RWPE2 (cell line): ENCODE data around the gene KLF16.

Experiments
- ATAC-seq: fragments of 200-7000 bp; cut with Tn5 transposase; 3 replicates; pipeline ENCODE4 v1.9.1; 2021; ENCODE audit warnings: low read depth
- DNase-seq: peaks from one replicate; pipeline ENCODE4 v3.0.0-alpha.2; 2020; ENCODE audit warnings: low spot score
- H3K27ac ChIP-seq: fragments of 450-650 bp; 2 replicates; pipeline ENCODE4 v1.5.1; 2017; ENCODE audit warnings: mild to moderate bottlenecking; ENCODE audit not compliant: poor library complexity, severe bottlenecking
- H3K27me3 ChIP-seq: fragments of 250-450 bp; sonication (Bioruptor Pico); 2 replicates; pipeline ENCODE4 v1.5.1; 2021; ENCODE audit warnings: mild to moderate bottlenecking, moderate library complexity; ENCODE audit not compliant: insufficient read depth, poor library complexity, severe bottlenecking
- H3K36me3 ChIP-seq: fragments of 250-450 bp; sonication (Bioruptor Pico); 2 replicates; pipeline ENCODE4 v1.5.1; 2020; ENCODE audit warnings: low read depth, mild to moderate bottlenecking, moderate library complexity
- H3K4me1 ChIP-seq: fragments of 250-450 bp; sonication (Bioruptor Pico); 2 replicates; pipeline ENCODE4 v1.5.1; 2021; ENCODE audit warnings: mild to moderate bottlenecking, moderate library complexity; ENCODE audit not compliant: insufficient read depth, poor library complexity, severe bottlenecking
- H3K4me3 ChIP-seq: fragments of 250-450 bp; sonication (Bioruptor Pico); 2 replicates; pipeline ENCODE4 v1.5.1; 2021; ENCODE audit warnings: mild to moderate bottlenecking, moderate library complexity; ENCODE audit not compliant: severe bottlenecking
- H3K9me3 ChIP-seq: fragments of 250-450 bp; sonication (Bioruptor Pico); 2 replicates; pipeline ENCODE4 v1.5.1; 2021; ENCODE audit warnings: mild to moderate bottlenecking, moderate library complexity; ENCODE audit not compliant: severe bottlenecking
- TF ChIP-seq, protein P1 (sequence below): fragments of 450-650 bp; IDR thresholded peaks from one replicate; pipeline ENCODE4 v1.5.1; 2017; ENCODE audit warnings: mild to moderate bottlenecking, moderate library complexity; ENCODE audit not compliant: poor library complexity, severe bottlenecking

KLF16 gene

DNA sequence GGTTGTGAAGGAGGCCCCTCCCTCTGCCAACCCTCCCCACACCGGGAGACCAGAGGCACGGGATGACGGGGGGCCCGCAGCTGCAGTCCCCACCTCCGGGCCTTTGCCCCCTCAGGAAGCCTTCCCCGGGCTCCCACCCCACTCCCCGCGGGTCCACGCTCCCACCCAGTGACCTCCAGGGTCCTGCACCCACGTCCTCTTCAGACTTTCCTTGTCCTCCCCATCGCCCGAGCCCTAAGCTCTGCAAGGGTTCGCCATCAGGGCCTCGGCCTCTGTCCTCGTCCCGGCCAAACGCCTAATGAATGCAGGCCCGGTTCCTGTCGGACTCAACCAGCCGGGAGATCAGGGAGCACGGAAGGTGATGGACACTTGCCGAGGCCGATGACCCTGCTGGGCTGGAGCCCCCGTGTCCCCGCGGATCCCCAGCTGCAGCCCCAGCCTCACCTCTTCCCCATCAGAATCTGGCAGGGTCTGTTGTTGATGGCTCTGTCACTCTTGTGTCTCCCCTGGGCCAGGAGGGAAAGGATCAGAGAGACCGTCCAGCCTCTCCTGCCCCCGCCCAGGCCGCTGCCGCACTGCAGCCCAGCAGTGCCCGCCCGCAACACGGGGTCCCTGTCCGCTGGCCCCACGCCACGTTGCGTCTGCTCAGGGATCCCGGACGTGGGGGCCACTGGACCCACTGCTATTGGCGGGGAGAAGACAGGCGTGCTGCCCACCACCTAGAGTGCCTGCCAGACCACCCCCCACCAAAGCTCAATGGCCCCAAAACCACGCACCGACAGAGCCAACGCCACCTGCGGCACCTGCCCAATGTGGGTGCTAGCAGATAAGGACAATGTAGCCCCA, 57.0 kb downstream of the KLF16 start:
- Histone ChIP-seq H3K27me3 (no peaks in the 10 kb centered on the region), H3K36me3 (no peaks in the 10 kb centered on the region), H3K4me1 (peaks cover under 1% of the 10 kb centered on the region), H3K27ac (no peak overlapping the region), H3K9me3 (no peaks in the 10 kb centered on the region), H3K4me3 (no peak overlapping the region)
- DNase-seq (no peak), ATAC-seq (no peak)
- TF ChIP-seq, protein P1, sequence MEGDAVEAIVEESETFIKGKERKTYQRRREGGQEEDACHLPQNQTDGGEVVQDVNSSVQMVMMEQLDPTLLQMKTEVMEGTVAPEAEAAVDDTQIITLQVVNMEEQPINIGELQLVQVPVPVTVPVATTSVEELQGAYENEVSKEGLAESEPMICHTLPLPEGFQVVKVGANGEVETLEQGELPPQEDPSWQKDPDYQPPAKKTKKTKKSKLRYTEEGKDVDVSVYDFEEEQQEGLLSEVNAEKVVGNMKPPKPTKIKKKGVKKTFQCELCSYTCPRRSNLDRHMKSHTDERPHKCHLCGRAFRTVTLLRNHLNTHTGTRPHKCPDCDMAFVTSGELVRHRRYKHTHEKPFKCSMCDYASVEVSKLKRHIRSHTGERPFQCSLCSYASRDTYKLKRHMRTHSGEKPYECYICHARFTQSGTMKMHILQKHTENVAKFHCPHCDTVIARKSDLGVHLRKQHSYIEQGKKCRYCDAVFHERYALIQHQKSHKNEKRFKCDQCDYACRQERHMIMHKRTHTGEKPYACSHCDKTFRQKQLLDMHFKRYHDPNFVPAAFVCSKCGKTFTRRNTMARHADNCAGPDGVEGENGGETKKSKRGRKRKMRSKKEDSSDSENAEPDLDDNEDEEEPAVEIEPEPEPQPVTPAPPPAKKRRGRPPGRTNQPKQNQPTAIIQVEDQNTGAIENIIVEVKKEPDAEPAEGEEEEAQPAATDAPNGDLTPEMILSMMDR = no peak

DNA sequence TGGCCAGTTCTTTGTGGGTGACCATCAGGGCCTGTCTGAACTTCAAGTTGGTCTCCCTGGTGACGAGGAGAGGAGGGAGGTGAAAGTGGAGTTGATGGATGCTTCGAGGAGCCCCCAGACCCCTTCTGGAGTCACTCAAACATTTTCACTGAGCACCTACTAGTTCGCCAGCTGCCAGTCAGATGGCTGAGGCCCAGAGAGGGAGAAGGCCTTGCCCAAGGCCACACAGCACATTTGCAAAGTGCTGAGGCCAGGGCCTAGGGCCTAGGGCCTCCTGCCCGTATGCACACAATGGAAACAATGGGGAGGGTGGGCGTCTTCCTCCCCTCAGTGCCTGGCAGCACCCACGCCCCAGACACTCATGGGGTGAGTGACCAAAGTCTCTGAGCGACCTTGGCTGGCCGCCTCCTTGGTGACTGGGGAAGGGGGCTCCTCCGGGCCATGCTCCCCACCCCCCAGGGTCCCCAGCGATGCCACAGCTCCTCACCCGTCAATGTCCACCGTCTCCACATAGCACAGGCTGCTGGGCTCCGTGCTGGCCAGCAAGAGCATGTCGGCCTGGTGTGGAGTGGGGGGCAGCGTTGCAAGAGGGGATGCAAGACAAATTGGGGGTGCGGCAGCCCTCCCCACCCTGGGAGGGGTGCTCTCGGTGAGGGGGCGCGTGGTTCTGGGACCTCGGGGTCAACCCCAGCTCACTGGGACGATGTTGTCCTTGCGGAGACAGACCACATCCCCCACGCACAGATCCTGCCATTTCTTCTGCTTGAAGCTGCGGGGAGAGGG, 57.8 kb downstream of the KLF16 start:
- ATAC-seq (no peak), DNase-seq (no peak)
- H3K27me3 ChIP-seq = no peaks in the 10 kb centered on the region
- H3K4me3 ChIP-seq = no peak overlapping the region
- H3K9me3 ChIP-seq = no peaks in the 10 kb centered on the region
- H3K4me1 ChIP-seq = no peaks in the 10 kb centered on the region
- H3K36me3 ChIP-seq = no peaks in the 10 kb centered on the region
- TF ChIP-seq, protein P1 = no peak
- no peak overlapping the region for H3K27ac ChIP-seq

DNA sequence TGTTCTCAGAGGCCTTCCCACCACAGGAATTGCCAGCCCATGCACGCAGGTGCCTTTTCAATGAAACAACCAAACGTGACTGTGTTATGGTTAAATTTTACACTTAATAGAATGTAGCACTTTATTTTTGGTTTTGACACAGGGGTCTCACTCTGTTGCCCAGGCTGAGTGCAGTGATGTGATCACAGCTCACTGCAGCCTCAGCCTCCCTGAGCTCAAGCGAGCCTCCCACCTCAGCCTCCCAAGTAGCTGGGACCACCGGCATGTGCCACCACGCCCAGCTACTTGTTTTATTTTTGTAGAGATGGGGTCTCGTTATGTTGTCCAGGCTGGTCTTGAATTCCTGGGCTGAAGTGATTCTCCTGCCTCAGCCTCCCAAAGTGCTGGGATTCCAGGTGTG, 58.5 kb downstream of the KLF16 start:
- H3K4me1 ChIP-seq = no peaks in the 10 kb centered on the region
- TF ChIP-seq, protein P1 = no peak

More for the DNA sequence above, 58.5 kb downstream of the KLF16 start:
- Histone ChIP-seq H3K27me3 (no peaks in the 10 kb centered on the region), H3K36me3 (no peaks in the 10 kb centered on the region), H3K27ac (no peak overlapping the region), H3K4me3 (no peak overlapping the region), H3K9me3 (no peaks in the 10 kb centered on the region)
- ATAC-seq = no peak
- DNase-seq = no peak
